Endometrial microvascular endothelial cells (primary cell): ENCODE measurements around the gene POLR3GL. TPM values are rescaled to one million over a fixed set of nuclear protein-coding genes. Genes with fewer than 3 reads are reported as not detected.

Source experiments
- in situ Hi-C: cut with HindIII; loops from 2 replicates; pipeline ENCODE4 v1.10.0; 2017; ENCODE audit warnings: low sequenced_read_pairs, low pct_unique_long_range_greater_than_20kb; ENCODE audit errors: inconsistent ontology term
- total RNA-seq: library from RNA; depleted of rRNA; stranded (reverse); fragments of >200 nt; gene quantifications from one replicate; pipeline ENCODE4 v1.2.3, GENCODE V29; 2015; ENCODE audit errors: inconsistent ontology term

POLR3GL gene
- total RNA-seq, 1 donor from 2014 or later = 11.2 TPM

GRCh38 chr1:145962157-145963102, 2.1 kb upstream of the POLR3GL start:
- in situ Hi-C loops = loop anchor here (5.0 to 10.0 kb wide), 2 partner anchors 48 to 105 kb away; partner anchors contain the start of genes ITGA10, PEX11B and PIAS3

- in situ Hi-C loops = loop anchor here (5.0 to 10.0 kb wide), 2 partner anchors 49 to 106 kb away; partner anchors contain the start of genes ITGA10, PEX11B and PIAS3
Observed at GRCh38 chr1:145963265-145964019, 1.0 kb upstream of the POLR3GL start.

GRCh38 chr1:145965119-145965744, 742 bp downstream of the POLR3GL start:
- in situ Hi-C loops = loop anchor here (10.0 kb wide), 1 partner anchor 50 kb away; the partner anchor contains the start of genes ITGA10 and PEX11B

- in situ Hi-C loops = loop anchor here (10.0 kb wide), 1 partner anchor 52 kb away; the partner anchor contains the start of genes ITGA10 and PEX11B
Observed at GRCh38 chr1:145967288-145967687, 2.8 kb downstream of the POLR3GL start.

GRCh38 chr1:145972580-145972979, 8.1 kb downstream of the POLR3GL start:
- in situ Hi-C loops = no loop called here

- in situ Hi-C loops = no loop called here
Observed at GRCh38 chr1:145974721-145975120, 10.2 kb downstream of the POLR3GL start.

- in situ Hi-C loops = no loop called here
Observed at GRCh38 chr1:145975216-145975615, 10.7 kb downstream of the POLR3GL start.

GRCh38 chr1:145977016-145977415, 12.5 kb downstream of the POLR3GL start:
- in situ Hi-C loops = no loop called here

- in situ Hi-C loops = no loop called here
Observed at GRCh38 chr1:145977486-145978470, 13.3 kb downstream of the POLR3GL start.

GRCh38 chr1:145978471-145978853, 14.0 kb downstream of the POLR3GL start:
- in situ Hi-C loops = no loop called here

GRCh38 chr1:145978854-145979745, 14.6 kb downstream of the POLR3GL start:
- in situ Hi-C loops = no loop called here

- in situ Hi-C loops = no loop called here
Observed at GRCh38 chr1:145979746-145980456, 15.4 kb downstream of the POLR3GL start.

- in situ Hi-C loops = no loop called here
Observed at GRCh38 chr1:145980457-145980994, 16.0 kb downstream of the POLR3GL start.

GRCh38 chr1:145982010-145982723, 17.7 kb downstream of the POLR3GL start:
- in situ Hi-C loops = no loop called here

- in situ Hi-C loops = no loop called here
Observed at GRCh38 chr1:145983206-145983675, 18.8 kb downstream of the POLR3GL start.
